Amniotic epithelial cell (primary cell): ENCODE measurements around the gene CDC34.
A peak's percentile ranks its signal among the peaks of the same experiment; 100 is the strongest.

Source experiments
- DNase-seq: peaks from one replicate; pipeline ENCODE4 v3.0.0-alpha.2; 2010; ENCODE audit warnings: low read depth

Gene CDC34

GRCh38 chr19:588741-589692, 57.5 kb downstream of the CDC34 start:
- DNase-seq, result no peak

GRCh38 chr19:589693-590395, 58.3 kb downstream of the CDC34 start, which contains the start of gene HCN2:
Gene HCN2 (plus strand): TSS chr19:589881. CDS start chr19:589946, 65 bp downstream.
- DNase-seq, result no peak

DNA sequence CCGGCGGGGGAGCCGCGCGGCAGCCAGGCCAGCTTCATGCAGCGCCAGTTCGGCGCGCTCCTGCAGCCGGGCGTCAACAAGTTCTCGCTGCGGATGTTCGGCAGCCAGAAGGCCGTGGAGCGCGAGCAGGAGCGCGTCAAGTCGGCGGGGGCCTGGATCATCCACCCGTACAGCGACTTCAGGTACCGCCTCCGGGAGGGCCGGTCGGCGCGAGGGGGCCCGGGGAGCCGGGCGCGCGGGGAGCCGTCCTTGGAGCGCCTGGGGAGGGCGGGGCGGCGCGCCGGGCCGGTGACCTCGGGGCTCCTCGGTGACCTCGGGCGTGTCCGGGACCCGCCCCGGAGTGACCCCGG, 58.8 kb downstream of the CDC34 start:
- peak; percentile 27 for DNase-seq

- DNase-seq, result no peak
Measured at GRCh38 chr19:590750-591098, 59.2 kb downstream of the CDC34 start.

GRCh38 chr19:591099-591958, 59.8 kb downstream of the CDC34 start:
- no peak for DNase-seq
